ENCODE data around the gene TCTA. TPM values are rescaled to one million over a fixed set of nuclear protein-coding genes. Genes with fewer than 3 reads are reported as not detected.
"Not testable (repeated sequence)": the region's sequence is repeated elsewhere in the genome, so short reads cannot be mapped to it uniquely, and the experiment has no call there.

The TCTA gene
- 13.1 and 22.6 TPM in 2 replicates for total RNA-seq

- DNase-seq (ENCODE audit: low read depth in 2 of 2): peak; percentile 100
Measured at GRCh38 chr3:49411968-49412631, at the start of gene TCTA, which contains the start of gene RHOA. TSS of gene TCTA (plus strand) at chr3:49412423. CDS start at chr3:49412427, 4 bp downstream. TSS of gene RHOA (minus strand) at chr3:49411976. CDS start at chr3:49375589, 36,387 bp downstream.

DNA sequence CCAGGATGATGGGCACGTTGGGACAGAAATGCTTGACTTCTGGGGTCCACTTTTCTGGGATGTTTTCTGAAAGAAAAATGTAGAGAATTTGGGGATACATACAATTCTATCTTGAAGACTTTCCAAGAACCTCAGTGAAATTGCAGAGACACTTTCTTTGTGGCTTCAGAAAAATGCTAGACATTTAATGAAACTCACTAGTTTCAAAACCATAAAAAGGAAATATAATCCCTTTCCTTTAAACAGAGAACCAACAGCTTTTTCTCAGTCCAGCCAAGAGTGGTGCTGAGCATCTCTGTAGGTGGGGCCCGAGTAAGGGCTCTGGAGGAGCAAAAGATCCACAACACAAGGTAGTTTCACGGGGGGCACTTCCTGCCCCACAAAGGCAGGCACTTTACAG, 49.7 kb upstream of the TCTA start:
- DNase-seq (ENCODE audit: low read depth in 2 of 2): no peak

GRCh38 chr3:49370585-49371290, 41.5 kb upstream of the TCTA start:
- no peak for DNase-seq (ENCODE audit: low read depth in 2 of 2)

GRCh38 chr3:49371946-49372345, 40.3 kb upstream of the TCTA start:
- no peak for DNase-seq (ENCODE audit: low read depth in 2 of 2)

GRCh38 chr3:49377483-49377882, 34.7 kb upstream of the TCTA start:
- no peak for DNase-seq (ENCODE audit: low read depth in 2 of 2)

- DNase-seq (ENCODE audit: low read depth in 2 of 2): no peak
Measured at GRCh38 chr3:49378249-49378895, 33.9 kb upstream of the TCTA start.

GRCh38 chr3:49383387-49383786, 28.8 kb upstream of the TCTA start:
- no peak for DNase-seq (ENCODE audit: low read depth in 2 of 2)

GRCh38 chr3:49385617-49386016, 26.6 kb upstream of the TCTA start:
- DNase-seq (ENCODE audit: low read depth in 2 of 2): no peak

DNA sequence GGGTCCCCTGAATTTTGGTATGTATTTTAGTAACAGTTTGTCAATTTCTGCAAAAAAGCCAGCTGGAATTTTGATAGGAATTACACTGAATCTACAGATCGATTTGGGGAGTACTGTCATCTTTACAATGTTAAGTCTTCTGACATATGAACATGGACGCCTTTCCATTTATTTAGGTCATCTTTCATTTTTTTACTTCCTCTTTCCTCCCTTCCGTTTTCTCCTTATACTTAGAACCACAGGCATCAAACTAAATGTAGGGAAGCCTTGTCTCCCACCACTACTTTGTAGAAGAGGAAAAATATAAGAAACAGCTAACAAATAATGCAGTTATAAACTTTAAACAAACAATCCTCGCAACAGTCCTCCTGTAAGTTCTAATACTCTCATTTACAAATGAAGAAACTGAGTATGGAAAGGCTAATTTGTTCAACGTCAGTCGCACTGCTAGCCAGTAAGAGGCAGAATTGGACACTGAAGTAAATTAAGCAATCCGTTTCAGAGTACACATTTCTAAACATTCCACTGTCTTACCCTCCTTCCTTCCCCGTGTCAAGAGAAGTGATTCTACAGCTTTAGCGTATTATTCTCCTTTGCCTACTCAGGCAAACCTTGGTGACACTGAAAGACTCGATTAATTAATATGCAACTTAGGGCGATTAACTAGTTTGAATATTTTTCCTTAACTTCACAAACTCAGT, 26.0 kb upstream of the TCTA start:
- DNase-seq (ENCODE audit: low read depth in 2 of 2): no peak

GRCh38 chr3:49387721-49388120, 24.5 kb upstream of the TCTA start:
- no peak for DNase-seq (ENCODE audit: low read depth in 2 of 2)

GRCh38 chr3:49388289-49388820, 23.9 kb upstream of the TCTA start:
- peak in 1 of 2 donors; percentile 25 for DNase-seq (ENCODE audit: low read depth in 2 of 2)

DNA sequence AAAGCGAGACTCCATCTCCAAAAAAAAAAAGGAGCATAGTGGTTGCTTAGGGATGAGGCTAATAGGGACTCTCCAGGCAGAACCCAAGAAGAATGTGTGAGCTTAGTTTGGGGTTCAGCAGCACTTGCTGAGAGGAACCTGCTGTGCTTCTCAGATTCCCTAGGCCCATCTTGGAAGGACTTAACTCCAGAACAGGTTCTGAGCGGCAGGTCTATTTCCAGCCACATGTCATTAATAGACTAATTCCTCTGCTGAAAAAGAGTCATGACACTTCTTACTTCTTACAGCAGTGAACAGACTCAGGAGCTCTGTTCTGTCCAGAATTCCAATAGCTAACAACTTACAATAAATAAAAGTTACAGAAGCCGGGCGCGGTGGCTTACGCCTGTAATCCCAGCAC, 22.9 kb upstream of the TCTA start:
- DNase-seq (ENCODE audit: low read depth in 2 of 2): no peak

GRCh38 chr3:49391310-49391709, 20.9 kb upstream of the TCTA start:
- not testable (repeated sequence) for DNase-seq (ENCODE audit: low read depth in 2 of 2)

- DNase-seq (ENCODE audit: low read depth in 2 of 2): peak in 1 of 2 donors; percentile 66
Measured at GRCh38 chr3:49397470-49397869, 14.8 kb upstream of the TCTA start.

DNA sequence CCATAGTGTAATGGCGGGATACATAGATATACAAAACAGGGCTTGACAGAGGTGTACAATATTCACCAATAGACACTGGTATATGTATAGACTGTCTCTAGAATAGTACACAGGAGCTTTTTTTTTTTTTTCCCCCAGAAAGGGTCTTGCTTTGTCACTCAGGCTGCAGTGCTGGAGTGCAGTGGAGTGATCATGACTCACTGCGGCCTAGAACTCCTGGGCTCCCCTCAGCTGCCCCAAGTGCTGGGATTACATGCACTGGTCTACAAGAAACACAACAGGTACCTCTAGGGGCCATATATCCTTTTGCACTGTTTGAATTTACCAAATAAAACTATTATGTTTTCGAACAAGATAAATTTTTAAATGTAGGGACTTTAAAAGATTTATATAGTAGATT, 12.8 kb upstream of the TCTA start:
- DNase-seq (ENCODE audit: low read depth in 2 of 2): no peak

DNA sequence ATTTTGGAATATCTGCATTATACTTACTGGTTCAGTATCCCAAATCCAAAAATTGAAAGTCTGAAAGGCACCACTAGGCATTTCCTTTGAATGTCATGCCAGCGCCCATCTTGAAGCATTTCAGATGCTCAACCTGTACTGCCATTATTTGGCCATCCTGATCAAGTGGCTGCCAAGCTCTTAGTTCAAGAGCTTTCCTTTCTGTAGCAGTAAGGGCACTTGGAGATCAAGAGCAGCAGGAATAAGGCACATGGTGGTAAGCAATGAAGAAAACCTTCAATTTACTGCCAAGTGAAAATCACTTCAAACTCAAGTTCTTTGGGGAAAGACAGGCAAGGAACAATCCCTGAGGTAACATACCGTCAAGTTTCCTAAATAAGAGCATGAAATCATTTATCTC, 10.5 kb upstream of the TCTA start:
- no peak for DNase-seq (ENCODE audit: low read depth in 2 of 2)

DNA sequence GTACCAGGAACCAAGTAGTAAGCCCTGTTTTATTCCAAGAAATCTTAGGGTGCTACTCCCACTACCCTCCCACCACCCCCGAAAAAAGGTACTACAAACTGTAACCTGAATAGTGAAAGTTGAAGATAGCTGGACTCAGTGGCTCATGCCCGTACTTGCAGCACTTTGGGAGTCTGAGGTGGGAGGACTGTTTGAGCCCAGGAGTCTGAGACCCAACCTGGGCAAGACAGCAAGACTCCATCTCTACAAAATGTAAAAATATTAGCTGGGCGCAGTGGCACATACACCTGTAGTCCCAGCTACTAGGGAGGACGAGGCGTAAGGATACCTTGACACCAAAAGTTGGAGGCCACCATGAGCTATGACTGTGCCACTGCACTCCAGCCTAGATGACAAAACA, 8.3 kb upstream of the TCTA start:
- no peak for DNase-seq (ENCODE audit: low read depth in 2 of 2)

DNA sequence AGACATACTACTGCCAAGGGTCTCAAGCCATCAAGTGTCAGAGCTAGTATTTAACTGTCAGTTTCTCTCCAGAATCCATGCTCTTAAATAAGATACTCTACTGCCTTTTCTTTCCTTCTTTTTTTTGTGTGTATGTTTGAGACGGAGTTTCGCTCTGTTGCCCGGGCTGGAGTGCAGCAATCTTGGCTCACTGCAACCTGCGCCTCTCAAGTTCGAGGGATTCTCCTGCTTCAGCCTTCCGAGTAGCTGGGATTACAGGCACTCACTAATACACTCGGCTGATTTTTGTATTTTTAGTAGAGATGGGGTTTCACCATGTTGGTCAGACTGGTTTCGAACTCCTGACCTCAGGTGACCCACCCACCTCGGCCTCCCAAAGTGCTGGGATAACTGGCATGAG, 6.7 kb upstream of the TCTA start:
- DNase-seq (ENCODE audit: low read depth in 2 of 2): not testable (repeated sequence)

DNA sequence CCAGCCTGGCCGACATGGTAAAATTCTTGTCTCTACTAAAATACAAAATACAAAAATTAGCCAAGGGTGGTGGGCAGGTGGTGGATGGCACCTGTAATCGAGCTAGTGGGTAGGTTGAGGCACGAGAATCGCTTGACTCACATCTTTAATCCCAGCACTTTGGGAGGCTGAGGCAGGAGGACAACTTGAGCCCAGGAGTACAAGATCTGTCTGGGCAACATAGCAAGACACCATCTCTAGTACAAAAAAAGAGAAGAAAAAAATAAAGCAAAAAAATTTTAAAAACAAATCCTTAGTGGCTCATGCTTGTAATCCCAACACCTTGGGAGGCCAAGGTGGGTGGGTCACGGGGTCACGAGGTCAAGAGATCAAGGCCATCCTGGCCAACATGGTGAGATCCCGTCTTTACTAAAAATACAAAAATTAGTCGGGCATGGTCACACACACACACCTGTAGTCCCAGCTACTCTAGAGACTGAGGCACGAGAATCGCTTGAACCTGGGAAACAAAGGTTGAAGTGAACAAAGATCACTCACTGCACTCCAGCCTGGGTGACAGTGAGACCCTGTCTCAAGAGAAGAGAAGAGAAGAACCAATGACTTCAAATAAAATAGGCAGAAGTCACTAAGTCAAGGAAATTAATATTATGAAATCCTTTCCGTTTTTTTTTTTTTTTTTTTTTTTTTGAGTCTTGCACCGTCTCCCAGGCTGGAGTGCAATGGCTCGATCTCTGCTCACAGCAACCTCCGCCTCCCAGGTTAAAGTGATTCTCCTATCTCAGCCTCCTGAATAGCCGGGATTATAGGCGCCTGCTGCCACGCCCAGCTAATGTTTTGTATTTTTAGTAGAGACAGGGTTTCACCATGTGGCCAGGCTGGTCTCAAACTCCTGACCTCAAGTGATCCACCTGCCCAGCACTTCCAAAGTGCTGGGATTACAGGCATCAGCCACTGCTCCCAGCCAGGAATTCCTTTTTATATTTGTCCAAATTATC, 5.4 kb upstream of the TCTA start:
- no peak for DNase-seq (ENCODE audit: low read depth in 2 of 2)

GRCh38 chr3:49410066-49410845, 2.0 kb upstream of the TCTA start:
- DNase-seq (ENCODE audit: low read depth in 2 of 2): no peak
